GM19463 (cell line): ENCODE data around the gene FAM210B.
"Not testable (repeated sequence)": the region's sequence is repeated elsewhere in the genome, so short reads cannot be mapped to it uniquely, and the experiment has no call there.

Experiments
- ATAC-seq: cut with Tn5 transposase; IDR thresholded peaks from one replicate; pipeline ENCODE4 v1.9.1; 2021; ENCODE audit warnings: mild to moderate bottlenecking, moderate library complexity; ENCODE audit not compliant: unreplicated experiment

The FAM210B gene, protein sequence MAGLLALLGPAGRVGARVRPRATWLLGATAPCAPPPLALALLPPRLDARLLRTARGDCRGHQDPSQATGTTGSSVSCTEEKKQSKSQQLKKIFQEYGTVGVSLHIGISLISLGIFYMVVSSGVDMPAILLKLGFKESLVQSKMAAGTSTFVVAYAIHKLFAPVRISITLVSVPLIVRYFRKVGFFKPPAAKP

DNA sequence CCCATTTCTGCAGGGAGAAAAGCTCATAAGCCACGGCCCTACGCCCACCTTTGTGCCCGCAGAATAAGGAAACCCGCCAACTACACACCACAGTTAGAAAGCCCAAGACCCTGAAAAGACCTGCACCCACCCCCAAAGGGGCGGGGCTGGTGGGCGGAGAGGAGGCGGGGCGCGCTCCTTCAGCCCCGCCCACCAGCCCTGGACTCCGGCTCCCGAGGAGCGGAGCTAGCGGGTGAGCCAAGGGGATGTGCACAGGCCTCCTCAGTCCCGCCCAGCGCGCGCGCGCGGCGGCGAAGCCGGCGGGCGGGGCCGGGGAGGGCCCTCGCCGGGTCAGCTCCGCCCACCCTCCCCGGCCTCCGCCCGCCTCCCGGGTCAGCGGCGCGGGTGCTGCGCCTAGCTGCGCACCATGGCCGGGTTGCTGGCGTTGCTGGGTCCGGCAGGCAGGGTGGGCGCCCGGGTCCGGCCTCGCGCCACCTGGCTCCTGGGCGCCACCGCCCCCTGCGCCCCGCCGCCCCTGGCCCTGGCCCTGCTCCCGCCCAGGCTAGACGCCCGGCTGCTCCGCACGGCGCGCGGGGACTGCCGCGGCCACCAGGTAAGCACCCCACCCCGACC is at the start of gene FAM210B:
Gene FAM210B, plus strand, starts transcription at position 375 of the 612 bp plus-strand sequence. Its CDS starts 32 bp downstream, at position 407.
- ATAC-seq: peak; percentile 98

- no peak for ATAC-seq
These were observed 42.7 kb upstream of the FAM210B start for GRCh38 chr20:56316051-56316450.

DNA sequence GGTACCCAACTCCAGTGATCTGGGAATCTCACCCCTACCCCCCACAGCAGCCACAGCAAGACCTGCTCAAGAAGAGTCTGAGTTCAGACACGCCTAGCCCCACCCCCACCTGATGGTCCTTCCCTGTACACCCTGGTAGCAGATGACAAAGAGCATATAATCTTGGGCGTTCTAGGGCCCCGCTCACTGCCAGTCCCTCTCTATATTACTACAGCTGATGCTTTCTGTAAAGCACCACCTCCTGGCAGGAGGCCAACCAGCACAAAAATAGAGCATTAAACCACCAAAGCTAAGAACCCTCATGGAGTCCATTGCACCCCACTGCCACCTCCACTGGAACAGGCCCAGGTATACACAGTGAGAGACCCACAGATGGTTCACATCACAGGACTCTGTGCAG is 42.3 kb upstream of the FAM210B start:
- no peak for ATAC-seq

DNA sequence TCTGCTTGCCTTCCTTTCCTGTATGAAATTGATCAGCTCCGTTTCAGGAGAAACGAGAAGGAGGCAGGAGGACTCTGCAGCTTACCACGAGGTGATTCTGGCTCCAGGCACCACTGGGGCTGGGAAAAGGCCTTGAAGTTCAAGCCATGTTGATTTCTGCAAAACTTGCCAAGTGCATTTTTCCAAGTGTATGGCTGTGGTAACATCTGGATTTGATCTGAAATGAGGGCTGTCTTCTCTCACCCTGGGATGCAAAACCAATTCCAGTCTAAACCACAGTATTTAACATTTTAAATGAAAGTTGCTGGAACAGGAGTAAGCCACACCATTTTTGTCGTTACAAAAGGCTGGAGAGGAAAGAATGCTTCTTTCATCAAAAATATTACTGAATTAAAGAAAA is 36.1 kb upstream of the FAM210B start:
- no peak for ATAC-seq

GRCh38 chr20:56323206-56323605 is 35.6 kb upstream of the FAM210B start:
- no peak for ATAC-seq

DNA sequence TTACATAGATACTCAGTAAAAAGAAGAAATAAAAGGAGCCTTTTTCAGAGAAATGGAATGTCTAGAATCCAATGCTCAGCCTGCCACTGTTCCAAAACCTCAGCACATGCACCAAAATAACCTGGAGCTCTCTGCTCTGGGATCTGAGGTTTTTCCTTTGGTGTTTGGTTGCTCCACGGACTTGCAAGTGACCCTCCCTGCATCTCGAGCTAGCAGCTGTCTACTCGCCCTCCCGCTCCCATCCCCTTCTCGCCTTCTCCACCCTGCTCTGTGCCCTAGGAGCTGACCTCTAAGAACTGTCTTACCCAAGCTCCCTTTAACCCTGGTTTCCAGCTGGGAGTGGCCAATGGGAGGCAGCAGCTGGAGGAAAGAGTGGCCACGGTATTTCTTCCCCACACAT is 35.1 kb upstream of the FAM210B start:
- ATAC-seq: no peak

- ATAC-seq: no peak
These were observed 34.0 kb upstream of the FAM210B start for GRCh38 chr20:56324806-56325205.

- ATAC-seq: no peak
These were observed 29.9 kb upstream of the FAM210B start for GRCh38 chr20:56328861-56329260.

- ATAC-seq: not testable (repeated sequence)
These were observed 22.1 kb upstream of the FAM210B start for GRCh38 chr20:56336709-56337108.

GRCh38 chr20:56342783-56343182 is 16.0 kb upstream of the FAM210B start:
- ATAC-seq: no peak

- peak; percentile 73 for ATAC-seq
These were observed 14.9 kb upstream of the FAM210B start for GRCh38 chr20:56343861-56344381.

- ATAC-seq: no peak
These were observed 12.9 kb upstream of the FAM210B start for GRCh38 chr20:56345911-56346310.

GRCh38 chr20:56347628-56348304 is 11.0 kb upstream of the FAM210B start:
- ATAC-seq: no peak

- no peak for ATAC-seq
These were observed 10.5 kb upstream of the FAM210B start for GRCh38 chr20:56348305-56348693.

GRCh38 chr20:56348746-56349145 is 10.0 kb upstream of the FAM210B start:
- no peak for ATAC-seq

- ATAC-seq: no peak
These were observed 7.9 kb upstream of the FAM210B start for GRCh38 chr20:56350842-56351241.

DNA sequence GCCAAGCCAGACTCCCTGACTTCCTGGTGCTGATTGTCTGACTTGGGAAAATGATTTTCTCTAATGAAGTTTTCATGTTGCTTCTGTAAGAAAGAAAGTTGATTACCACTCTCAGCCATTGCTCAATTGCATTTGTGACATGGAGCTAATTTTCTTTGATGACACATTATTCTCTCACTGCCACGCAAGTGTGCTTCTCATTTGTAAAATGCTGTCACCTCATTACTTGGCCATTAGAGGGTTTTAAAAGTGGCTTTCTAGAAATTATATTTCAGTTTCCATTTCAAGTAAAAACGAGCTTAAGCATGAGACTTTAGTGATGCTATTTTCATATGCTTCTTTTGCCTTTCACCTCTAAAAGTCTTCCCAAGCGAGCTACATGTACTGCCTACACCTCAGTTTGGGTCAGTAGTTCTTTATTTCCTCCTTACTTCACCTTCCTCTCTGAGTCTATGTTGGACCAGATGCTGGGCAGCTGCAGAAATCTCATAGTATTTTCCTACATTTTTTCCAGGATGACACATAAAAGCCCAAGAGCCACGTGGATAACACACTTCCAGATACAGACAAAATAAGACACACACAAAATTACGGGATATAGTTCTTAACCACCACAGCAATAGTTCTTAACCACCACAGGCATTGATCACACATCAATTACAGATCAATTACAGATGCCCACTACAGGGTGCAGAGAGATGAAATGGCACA is 6.3 kb upstream of the FAM210B start:
- ATAC-seq: no peak

DNA sequence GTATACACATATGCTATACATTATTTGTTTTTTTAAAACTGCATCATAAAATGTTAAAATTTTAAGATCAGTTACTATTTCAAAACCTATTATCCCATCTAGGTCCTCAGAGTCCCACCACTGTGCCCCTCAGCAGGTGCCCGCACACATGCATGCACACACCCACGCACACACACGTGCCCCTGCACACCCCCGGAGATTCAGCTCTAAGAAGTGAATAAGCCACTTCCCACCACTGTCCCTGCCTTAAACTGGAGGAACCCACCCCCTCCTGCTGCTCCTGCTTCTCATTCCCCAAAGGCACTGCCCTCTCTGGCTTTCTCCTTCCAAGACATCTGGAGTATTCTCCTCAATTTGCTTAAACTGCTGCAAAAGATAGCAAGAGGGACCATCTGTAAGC is 5.4 kb upstream of the FAM210B start:
- ATAC-seq: no peak

DNA sequence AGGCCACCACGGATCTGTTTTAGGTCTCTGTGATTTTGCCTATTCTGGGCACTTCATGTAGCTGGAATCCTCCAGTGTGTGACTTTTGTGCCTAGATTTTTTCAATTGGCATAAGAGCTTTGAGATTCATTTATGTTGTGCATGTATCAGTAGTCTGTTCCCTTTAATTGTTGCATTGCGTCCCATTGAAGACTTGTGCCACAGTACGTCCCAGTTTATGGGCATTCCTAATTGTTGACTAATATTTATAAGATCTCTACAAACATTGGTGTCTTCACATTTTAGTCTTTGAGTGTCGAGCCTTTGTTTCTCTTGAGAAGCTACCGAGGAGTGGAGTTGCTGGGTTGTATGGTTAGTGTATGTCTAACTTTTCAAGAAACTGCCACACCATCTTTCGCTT is 704 bp upstream of the FAM210B start:
- no peak for ATAC-seq

DNA sequence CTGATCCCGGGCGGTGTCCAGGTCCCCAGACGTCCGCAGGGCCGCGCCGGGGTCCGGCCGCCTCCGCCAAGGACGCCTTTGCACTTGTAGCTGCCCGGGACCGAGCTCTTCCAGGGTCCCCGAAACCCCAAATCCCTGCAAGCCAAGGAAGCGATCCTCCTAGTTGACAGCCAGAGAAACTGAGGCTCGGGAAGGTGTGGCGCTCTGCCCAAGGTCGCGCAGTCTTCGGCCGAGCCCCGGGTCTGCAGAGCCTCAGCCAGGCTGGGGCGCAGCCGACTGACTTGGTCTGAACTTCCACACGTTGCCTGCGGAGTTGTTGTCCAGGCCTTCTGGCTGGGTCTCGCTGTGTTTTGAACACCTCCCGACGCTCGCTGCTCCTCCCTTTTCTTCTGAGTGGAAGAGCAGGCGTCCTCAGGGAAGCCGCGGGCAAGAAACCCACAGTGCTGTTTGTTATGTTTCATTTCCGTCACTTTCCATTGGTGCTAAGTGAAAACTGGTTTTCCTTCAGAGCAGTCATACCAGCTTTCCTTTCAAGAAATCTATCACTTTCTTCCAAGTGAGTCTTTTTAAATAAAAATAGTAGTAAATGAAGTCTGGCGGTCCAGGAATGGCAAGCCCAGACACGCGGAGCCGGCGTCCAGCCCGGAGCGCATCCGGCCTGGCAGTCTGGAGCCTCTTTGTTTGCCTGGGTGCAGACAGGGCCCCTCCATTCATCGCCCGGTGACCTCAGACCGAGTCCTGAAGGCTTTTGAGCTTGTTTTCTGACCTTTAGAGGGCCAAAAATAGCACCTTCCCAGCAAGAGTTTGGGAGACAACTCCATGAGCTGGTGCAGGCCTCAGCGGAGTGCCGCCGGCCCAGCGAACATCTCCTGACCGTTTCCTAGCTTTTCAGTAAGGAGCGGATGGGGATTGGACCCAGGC is 698 bp downstream of the FAM210B start:
- no peak for ATAC-seq
